ENCODE data around the gene HMGN4. TPM values are rescaled to one million over a fixed set of nuclear protein-coding genes. Genes with fewer than 3 reads are reported as not detected.

The HMGN4 gene
- polyA plus RNA-seq, 1 of the 3 experiments (the other 2 are of a cell fraction) = 76.3 TPM

DNA sequence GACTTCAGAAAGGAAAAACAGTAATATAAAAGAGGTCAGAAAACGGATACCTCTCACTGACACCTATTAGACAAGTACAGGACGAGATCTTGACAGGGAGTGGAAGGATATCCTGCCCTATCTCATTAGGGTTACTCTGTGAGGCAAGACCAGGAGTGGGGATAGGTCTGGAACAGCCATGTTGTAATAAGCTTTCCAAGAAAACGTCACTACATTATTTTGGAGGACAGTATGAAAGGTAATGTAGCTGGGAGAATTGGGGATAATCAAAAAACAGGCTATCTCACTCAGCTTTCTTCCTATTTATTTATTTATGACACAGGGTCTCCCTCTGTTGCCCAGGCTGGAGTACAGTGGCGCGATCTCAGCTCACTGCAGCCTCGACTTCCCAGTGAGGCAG, 25.3 kb downstream of the HMGN4 start:
- Histone ChIP-seq H2AFZ (ENCODE audit: low read depth) (no peak overlapping the region), H4K20me1 (ENCODE audit: insufficient read depth) (no peaks in the 10 kb centered on the region), H3K27ac (ENCODE audit: low read depth in 2 of 2, low read length in 1 of 2) (no peak overlapping the region), H3K79me2 (ENCODE audit: insufficient read depth) (no peaks in the 10 kb centered on the region), H3K9ac (no peak overlapping the region), H3K4me3 (ENCODE audit: low read depth in 2 of 2, low read length in 1 of 2) (no peak overlapping the region), H3K36me3 (replicated peaks in 1 of 2; ENCODE audit: control insufficient read depth in 1 of 2, insufficient read depth in 2 of 2, low read length in 1 of 2) (no peaks in the 10 kb centered on the region), H3K9me2 (no peaks in the 10 kb centered on the region), H3K9me3 (peaks cover 3% of the 10 kb centered on the region; the same call in 1 of the 2 replicates), H3K4me1 (ENCODE audit: control insufficient read depth in 1 of 2, insufficient read depth in 2 of 2, low read depth in 1 of 2, low read length in 1 of 2) (no peaks in the 10 kb centered on the region), H3K27me3 (ENCODE audit: insufficient read depth) (no peaks in the 10 kb centered on the region), H3K4me2 (no peak overlapping the region), H3F3A (replicated peaks; ENCODE audit: insufficient read depth) (peaks cover 5% of the 10 kb centered on the region)
- 52% methylated on average over 6 of the region's 6 CpGs for WGBS (ENCODE audit: low lambda C conversion rate)
- no peak for DNase-seq
- CTCF ChIA-PET = interaction anchor here (1.6 to 2.0 kb wide), 2 partner anchors 10 to 222 kb away, joined by 4 to 7 read pairs; no protein-coding TSS in a partner anchor
- POLR2A ChIA-PET = no interaction called here
- TF ChIP-seq, protein P1, sequence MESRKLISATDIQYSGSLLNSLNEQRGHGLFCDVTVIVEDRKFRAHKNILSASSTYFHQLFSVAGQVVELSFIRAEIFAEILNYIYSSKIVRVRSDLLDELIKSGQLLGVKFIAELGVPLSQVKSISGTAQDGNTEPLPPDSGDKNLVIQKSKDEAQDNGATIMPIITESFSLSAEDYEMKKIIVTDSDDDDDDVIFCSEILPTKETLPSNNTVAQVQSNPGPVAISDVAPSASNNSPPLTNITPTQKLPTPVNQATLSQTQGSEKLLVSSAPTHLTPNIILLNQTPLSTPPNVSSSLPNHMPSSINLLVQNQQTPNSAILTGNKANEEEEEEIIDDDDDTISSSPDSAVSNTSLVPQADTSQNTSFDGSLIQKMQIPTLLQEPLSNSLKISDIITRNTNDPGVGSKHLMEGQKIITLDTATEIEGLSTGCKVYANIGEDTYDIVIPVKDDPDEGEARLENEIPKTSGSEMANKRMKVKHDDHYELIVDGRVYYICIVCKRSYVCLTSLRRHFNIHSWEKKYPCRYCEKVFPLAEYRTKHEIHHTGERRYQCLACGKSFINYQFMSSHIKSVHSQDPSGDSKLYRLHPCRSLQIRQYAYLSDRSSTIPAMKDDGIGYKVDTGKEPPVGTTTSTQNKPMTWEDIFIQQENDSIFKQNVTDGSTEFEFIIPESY (IDR thresholded peaks at IDR 0.05; ENCODE audit: borderline replicate concordance, low read depth) = no peak
- TF ChIP-seq TEAD4 (IDR thresholded peaks at IDR 0.05; ENCODE audit: borderline replicate concordance, insufficient read depth) (no peak), RFX5 (IDR thresholded peaks at IDR 0.05; ENCODE audit: low read length) (no peak), EZH2phosphoT487 (IDR thresholded peaks at IDR 0.05; ENCODE audit: borderline replicate concordance, low read depth) (no peak), CHD2 (IDR thresholded peaks at IDR 0.05; ENCODE audit: low read length, partially characterized antibody) (no peak), RCOR1 (IDR thresholded peaks at IDR 0.05; ENCODE audit: low read length) (no peak), MXI1 (IDR thresholded peaks at IDR 0.05; ENCODE audit: low read depth, low read length) (no peak), POLR2AphosphoS5 (IDR thresholded peaks at IDR 0.05; ENCODE audit: low read depth, low read length) (no peak), MEF2A (IDR thresholded peaks at IDR 0.05; ENCODE audit: borderline replicate concordance, low read depth) (no peak), TAF1 (IDR thresholded peaks at IDR 0.05; ENCODE audit: borderline replicate concordance, low read depth, low read length) (no peak), JUND (IDR thresholded peaks at IDR 0.05) (no peak), GATA2 (CRISPR knock-in tag; IDR thresholded peaks at IDR 0.05) (no peak), TCF12 (IDR thresholded peaks at IDR 0.05) (no peak)
- TF ChIP-seq, protein P2, sequence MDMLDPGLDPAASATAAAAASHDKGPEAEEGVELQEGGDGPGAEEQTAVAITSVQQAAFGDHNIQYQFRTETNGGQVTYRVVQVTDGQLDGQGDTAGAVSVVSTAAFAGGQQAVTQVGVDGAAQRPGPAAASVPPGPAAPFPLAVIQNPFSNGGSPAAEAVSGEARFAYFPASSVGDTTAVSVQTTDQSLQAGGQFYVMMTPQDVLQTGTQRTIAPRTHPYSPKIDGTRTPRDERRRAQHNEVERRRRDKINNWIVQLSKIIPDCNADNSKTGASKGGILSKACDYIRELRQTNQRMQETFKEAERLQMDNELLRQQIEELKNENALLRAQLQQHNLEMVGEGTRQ (IDR thresholded peaks at IDR 0.05; ENCODE audit: borderline replicate concordance, low read depth, low read length) = no peak
- TF ChIP-seq, protein P3, sequence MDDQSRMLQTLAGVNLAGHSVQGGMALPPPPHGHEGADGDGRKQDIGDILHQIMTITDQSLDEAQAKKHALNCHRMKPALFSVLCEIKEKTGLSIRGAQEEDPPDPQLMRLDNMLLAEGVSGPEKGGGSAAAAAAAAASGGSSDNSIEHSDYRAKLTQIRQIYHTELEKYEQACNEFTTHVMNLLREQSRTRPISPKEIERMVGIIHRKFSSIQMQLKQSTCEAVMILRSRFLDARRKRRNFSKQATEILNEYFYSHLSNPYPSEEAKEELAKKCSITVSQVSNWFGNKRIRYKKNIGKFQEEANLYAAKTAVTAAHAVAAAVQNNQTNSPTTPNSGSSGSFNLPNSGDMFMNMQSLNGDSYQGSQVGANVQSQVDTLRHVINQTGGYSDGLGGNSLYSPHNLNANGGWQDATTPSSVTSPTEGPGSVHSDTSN (IDR thresholded peaks at IDR 0.05) = no peak
- TF ChIP-seq, protein P4, sequence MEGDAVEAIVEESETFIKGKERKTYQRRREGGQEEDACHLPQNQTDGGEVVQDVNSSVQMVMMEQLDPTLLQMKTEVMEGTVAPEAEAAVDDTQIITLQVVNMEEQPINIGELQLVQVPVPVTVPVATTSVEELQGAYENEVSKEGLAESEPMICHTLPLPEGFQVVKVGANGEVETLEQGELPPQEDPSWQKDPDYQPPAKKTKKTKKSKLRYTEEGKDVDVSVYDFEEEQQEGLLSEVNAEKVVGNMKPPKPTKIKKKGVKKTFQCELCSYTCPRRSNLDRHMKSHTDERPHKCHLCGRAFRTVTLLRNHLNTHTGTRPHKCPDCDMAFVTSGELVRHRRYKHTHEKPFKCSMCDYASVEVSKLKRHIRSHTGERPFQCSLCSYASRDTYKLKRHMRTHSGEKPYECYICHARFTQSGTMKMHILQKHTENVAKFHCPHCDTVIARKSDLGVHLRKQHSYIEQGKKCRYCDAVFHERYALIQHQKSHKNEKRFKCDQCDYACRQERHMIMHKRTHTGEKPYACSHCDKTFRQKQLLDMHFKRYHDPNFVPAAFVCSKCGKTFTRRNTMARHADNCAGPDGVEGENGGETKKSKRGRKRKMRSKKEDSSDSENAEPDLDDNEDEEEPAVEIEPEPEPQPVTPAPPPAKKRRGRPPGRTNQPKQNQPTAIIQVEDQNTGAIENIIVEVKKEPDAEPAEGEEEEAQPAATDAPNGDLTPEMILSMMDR (IDR thresholded peaks at IDR 0.05) = no peak

Measured in SK-N-SH (cell line).